Measurements from ENCODE around the gene MMP13.

MMP13 gene

DNA sequence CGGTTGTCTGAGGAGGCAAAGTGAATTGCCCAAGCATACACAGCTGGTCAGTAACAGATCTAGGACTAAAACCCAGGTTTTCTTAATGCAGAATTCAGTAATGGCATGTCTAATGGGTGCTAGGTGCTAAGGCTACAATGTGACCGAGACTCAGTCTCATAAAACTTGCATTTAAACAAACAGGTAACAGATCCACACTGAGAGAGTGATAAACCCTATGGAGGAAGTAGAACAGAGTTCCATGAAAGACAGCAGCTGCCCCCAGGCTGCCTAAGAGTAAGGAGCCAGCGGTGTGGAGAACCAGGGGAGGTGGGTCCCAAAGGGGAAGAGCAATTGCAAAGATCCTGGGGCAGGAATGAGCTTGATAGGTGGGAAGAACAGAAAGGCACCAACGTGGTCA lies 27.3 kb downstream of the MMP13 start:
- H4K20me1 ChIP-seq (ENCODE audit: insufficient read depth, low read length), result no peaks in the 10 kb centered on the region
- H3K27ac ChIP-seq (ENCODE audit: low read length), result no peak overlapping the region
- 0 out of 2 replicates have a peak, but pooled peaks cover 3% of the 10 kb centered on the region for H3K27me3 ChIP-seq (ENCODE audit: low read depth, low read length)

DNA sequence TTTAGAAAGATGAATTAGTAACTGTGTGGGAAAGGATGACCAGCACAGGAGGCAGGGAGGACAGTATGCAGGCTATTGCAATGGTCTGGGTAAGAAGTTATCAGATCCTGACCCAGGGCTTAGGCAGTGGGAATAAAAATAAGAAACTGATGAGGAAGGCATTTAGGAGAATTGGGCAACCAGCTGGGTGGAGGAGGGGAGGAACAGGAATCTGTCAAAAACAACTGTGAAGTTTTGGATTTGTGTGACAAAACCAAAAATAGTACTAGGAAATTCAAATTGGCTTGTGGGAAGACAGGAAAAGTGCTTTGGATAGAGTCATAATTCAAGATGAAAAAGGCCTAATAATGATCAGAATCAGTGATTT lies 27.9 kb downstream of the MMP13 start:
- 0 out of 2 replicates have a peak, but pooled peaks cover 2% of the 10 kb centered on the region for H3K27me3 ChIP-seq (ENCODE audit: low read depth, low read length)
- H3K27ac ChIP-seq (ENCODE audit: low read length), result no peak overlapping the region
- TF ChIP-seq, protein P1, sequence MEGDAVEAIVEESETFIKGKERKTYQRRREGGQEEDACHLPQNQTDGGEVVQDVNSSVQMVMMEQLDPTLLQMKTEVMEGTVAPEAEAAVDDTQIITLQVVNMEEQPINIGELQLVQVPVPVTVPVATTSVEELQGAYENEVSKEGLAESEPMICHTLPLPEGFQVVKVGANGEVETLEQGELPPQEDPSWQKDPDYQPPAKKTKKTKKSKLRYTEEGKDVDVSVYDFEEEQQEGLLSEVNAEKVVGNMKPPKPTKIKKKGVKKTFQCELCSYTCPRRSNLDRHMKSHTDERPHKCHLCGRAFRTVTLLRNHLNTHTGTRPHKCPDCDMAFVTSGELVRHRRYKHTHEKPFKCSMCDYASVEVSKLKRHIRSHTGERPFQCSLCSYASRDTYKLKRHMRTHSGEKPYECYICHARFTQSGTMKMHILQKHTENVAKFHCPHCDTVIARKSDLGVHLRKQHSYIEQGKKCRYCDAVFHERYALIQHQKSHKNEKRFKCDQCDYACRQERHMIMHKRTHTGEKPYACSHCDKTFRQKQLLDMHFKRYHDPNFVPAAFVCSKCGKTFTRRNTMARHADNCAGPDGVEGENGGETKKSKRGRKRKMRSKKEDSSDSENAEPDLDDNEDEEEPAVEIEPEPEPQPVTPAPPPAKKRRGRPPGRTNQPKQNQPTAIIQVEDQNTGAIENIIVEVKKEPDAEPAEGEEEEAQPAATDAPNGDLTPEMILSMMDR (IDR thresholded peaks at IDR 0.05; ENCODE audit: low read depth, low read length), result no peak
- no peak for TF ChIP-seq EZH2phosphoT487 (IDR thresholded peaks at IDR 0.05; ENCODE audit: low read depth)
- no peak overlapping the region for H2AFZ ChIP-seq (ENCODE audit: low read depth, low read length)
- H3K4me3 ChIP-seq (ENCODE audit: low read length), result no peak overlapping the region
- no peak overlapping the region for H3K4me2 ChIP-seq (ENCODE audit: low read length)
- H4K20me1 ChIP-seq (ENCODE audit: insufficient read depth, low read length), result no peaks in the 10 kb centered on the region
- H3K9ac ChIP-seq (ENCODE audit: low read length), result no peak overlapping the region
- H3K79me2 ChIP-seq (ENCODE audit: low read length), result no peaks in the 10 kb centered on the region
- H3K36me3 ChIP-seq (replicated peaks; ENCODE audit: low read depth, low read length), result no peaks in the 10 kb centered on the region
- peaks cover 18% of the 10 kb centered on the region for H3K4me1 ChIP-seq (ENCODE audit: low read length)
- H3K9me3 ChIP-seq (ENCODE audit: insufficient read depth, low read length), result no peaks in the 10 kb centered on the region

More for the DNA sequence above, 27.3 kb downstream of the MMP13 start:
- H3K4me1 ChIP-seq (ENCODE audit: low read length), result peaks cover 18% of the 10 kb centered on the region
- H3K9ac ChIP-seq (ENCODE audit: low read length), result no peak overlapping the region
- H3K4me2 ChIP-seq (ENCODE audit: low read length), result no peak overlapping the region
- H3K9me3 ChIP-seq (ENCODE audit: insufficient read depth, low read length), result no peaks in the 10 kb centered on the region
- H3K4me3 ChIP-seq (ENCODE audit: low read length), result no peak overlapping the region
- no peaks in the 10 kb centered on the region for H3K79me2 ChIP-seq (ENCODE audit: low read length)
- TF ChIP-seq, protein P1 (IDR thresholded peaks at IDR 0.05; ENCODE audit: low read depth, low read length), result no peak
- no peak for TF ChIP-seq EZH2phosphoT487 (IDR thresholded peaks at IDR 0.05; ENCODE audit: low read depth)
- no peaks in the 10 kb centered on the region for H3K36me3 ChIP-seq (replicated peaks; ENCODE audit: low read depth, low read length)
- no peak overlapping the region for H2AFZ ChIP-seq (ENCODE audit: low read depth, low read length)

DNA sequence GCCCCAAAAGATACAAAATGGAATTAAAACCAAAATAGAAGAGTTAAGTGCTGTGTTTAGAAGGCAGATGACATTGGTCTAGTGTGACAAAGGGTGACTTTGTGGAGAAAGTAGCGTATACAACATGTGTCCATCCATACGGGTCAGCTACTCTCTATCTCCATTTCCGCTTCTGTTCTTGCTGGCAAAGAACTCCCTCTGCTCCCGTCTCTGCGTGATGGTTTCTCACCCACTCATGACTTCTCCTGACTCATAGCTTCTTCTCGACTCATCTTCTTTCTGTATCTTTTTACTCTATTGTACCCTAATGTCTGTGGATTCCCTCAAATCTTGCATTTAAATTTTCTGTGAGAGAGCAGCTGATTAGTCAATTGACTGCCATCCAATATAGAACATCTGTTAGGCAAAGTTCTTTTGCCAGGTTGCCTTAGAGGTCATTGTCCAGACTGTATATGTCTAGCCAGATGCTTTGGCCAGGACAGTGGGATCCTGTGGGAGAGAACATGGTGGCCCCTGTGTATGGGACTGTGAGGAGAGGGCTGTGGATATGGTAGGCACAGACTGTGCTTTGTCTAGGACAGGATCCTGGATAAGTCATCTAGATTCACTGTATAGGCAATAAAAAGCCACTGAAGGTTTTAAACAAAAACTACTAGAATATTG lies 28.4 kb downstream of the MMP13 start:
- H3K27ac ChIP-seq (ENCODE audit: low read length), result no peak overlapping the region
- no peaks in the 10 kb centered on the region for H3K36me3 ChIP-seq (replicated peaks; ENCODE audit: low read depth, low read length)
- H3K27me3 ChIP-seq (ENCODE audit: low read depth, low read length), result no peaks in the 10 kb centered on the region
- peaks cover 16% of the 10 kb centered on the region for H3K4me1 ChIP-seq (ENCODE audit: low read length)
- H4K20me1 ChIP-seq (ENCODE audit: insufficient read depth, low read length), result no peaks in the 10 kb centered on the region
- no peak for TF ChIP-seq EZH2phosphoT487 (IDR thresholded peaks at IDR 0.05; ENCODE audit: low read depth)
- TF ChIP-seq, protein P1 (IDR thresholded peaks at IDR 0.05; ENCODE audit: low read depth, low read length), result no peak
- H3K79me2 ChIP-seq (ENCODE audit: low read length), result no peaks in the 10 kb centered on the region
- no peak overlapping the region for H3K4me3 ChIP-seq (ENCODE audit: low read length)
- no peak overlapping the region for H3K9ac ChIP-seq (ENCODE audit: low read length)
- no peaks in the 10 kb centered on the region for H3K9me3 ChIP-seq (ENCODE audit: insufficient read depth, low read length)
- no peak overlapping the region for H2AFZ ChIP-seq (ENCODE audit: low read depth, low read length)
- no peak overlapping the region for H3K4me2 ChIP-seq (ENCODE audit: low read length)

GRCh38 chr11:102926517-102926916 lies 29.0 kb downstream of the MMP13 start:
- Histone ChIP-seq H3K79me2 (ENCODE audit: low read length) (no peaks in the 10 kb centered on the region), H3K4me3 (ENCODE audit: low read length) (no peak overlapping the region), H3K9ac (ENCODE audit: low read length) (no peak overlapping the region), H3K27ac (ENCODE audit: low read length) (no peak overlapping the region), H3K36me3 (replicated peaks; ENCODE audit: low read depth, low read length) (no peaks in the 10 kb centered on the region), H3K27me3 (ENCODE audit: low read depth, low read length) (no peaks in the 10 kb centered on the region), H3K4me2 (ENCODE audit: low read length) (no peak overlapping the region), H3K4me1 (ENCODE audit: low read length) (peaks cover 14% of the 10 kb centered on the region), H2AFZ (ENCODE audit: low read depth, low read length) (no peak overlapping the region), H3K9me3 (ENCODE audit: insufficient read depth, low read length) (no peaks in the 10 kb centered on the region), H4K20me1 (ENCODE audit: insufficient read depth, low read length) (no peaks in the 10 kb centered on the region)
- TF ChIP-seq, protein P1 (IDR thresholded peaks at IDR 0.05; ENCODE audit: low read depth, low read length), result no peak
- TF ChIP-seq EZH2phosphoT487 (IDR thresholded peaks at IDR 0.05; ENCODE audit: low read depth), result no peak

Measured in OCI-LY3 (cell line).